AG08395 (cell line): Measurements from ENCODE around the gene CYFIP1.

ENCODE experiments used
- DNase-seq: peaks from one replicate; pipeline ENCODE4 v3.0.0; 2012; ENCODE audit warnings: mixed read lengths, low spot score

Gene CYFIP1

GRCh38 chr15:22869856-22870255, 110.3 kb downstream of the CYFIP1 start:
- no peak for DNase-seq

DNA sequence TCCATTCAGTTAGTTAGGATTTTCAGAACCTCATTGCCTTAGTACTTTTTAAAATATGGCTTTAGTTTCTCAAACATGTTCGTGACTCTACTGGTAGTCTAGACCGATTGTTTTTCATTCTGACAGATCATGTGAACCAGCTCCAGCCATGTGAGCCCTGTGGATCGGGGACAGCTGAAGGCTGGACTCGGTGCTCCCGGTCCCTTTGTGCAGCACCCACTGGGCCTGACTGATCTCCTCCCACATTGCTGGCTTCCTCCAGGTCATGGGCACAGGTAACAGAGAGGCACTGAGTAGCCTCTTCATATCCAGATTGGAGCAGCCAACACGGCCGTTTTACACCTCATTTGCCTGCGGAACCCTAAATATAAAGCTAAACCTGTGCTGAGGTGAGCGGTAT, 111.2 kb downstream of the CYFIP1 start:
- no peak for DNase-seq

GRCh38 chr15:22868495-22868894, 111.7 kb downstream of the CYFIP1 start:
- DNase-seq, result no peak

GRCh38 chr15:22867886-22868285, 112.3 kb downstream of the CYFIP1 start:
- no peak for DNase-seq

GRCh38 chr15:22866079-22866478, 114.1 kb downstream of the CYFIP1 start:
- no peak for DNase-seq

DNA sequence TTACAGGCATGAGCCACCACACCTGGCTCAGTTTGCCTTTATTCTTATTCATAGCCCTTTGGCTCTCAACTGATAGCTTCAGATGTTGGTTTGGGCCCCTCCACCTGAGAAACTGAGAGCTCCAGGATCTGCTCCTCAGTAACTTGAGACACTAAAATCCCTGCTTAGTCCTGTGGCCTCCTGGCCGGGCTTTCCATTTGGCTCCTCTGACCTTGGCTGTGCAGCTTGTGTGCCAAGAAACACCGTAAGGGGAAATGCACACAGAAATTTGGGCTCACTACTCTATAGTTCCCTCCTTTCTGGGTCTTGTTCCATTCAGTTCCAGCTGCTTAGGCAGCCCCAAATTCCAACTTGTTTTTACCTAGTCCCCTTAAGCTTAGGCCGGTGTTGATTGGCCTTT, 116.8 kb downstream of the CYFIP1 start:
- DNase-seq, result no peak

DNA sequence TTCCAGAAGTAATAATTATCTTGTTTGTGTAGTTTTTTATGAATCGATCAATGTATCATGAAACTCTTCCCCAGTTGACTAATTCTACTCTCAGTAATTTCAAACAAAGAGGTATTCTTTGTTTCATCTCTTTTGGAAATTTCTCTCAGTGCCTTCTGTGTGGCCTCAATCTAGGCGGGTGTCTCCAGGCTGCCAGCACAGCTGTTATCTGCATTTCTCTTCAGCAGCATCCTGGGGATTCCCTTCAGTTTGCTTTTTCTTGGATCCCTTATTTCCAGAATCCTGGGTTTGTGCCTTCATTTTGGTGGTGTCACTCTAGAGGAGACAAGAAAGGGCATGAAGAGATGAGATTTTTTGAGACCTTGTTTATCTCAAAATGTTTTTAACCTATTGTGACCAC, 119.0 kb downstream of the CYFIP1 start:
- DNase-seq, result no peak

DNA sequence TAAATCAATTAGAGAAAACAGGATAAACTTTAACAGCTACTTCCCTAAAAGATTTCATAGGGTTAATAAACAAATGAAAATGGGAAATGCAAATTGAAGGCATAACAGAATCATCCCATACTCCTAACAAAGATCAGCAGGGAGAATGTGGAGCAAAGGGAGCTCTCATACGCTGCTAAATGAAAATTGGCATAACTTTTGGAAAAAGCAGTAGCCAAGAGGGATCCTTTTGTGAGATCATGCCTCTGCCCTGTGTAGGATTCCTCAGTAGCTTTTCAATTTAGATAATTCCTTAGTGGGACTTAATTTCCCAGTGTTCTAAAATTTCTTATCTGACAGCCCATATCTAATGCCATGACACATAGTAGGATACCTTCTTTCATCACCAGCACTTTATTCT, 123.5 kb downstream of the CYFIP1 start:
- DNase-seq, result no peak

DNA sequence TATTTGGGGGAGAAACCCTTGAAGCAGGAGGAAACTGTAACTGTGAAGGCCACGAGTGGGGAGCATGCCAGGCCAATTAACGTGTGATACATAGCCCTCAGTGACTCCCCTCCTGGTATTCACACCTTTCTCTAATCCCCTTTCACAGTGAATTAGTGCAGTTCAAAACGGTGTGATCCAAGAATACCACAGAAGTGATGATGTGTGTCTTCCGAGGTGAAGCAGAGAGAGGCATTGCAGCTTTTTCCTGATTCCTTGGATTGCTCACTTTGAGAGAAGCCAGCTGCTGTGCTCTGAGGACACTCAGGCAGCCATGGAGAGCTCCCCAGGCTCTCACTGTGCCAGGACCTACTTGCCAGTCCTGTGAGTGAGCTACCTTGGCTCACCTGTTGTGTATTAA, 124.4 kb downstream of the CYFIP1 start:
- no peak for DNase-seq

DNA sequence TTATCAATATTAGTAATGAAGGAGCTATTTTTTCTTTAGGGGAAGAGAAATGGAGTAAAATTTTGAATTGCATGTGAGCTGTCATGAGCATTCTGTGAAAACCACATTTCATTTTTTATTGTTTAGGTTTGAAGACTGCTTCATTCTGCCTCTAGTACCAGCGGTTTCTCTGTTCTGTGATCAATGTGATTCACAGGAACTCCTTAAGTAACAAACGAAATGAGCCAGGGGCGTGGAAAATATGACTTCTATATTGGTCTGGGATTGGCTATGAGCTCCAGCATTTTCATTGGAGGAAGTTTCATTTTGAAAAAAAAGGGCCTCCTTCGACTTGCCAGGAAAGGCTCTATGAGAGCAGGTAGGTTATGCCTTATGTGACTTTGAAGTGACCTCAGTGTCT, 128.7 kb downstream of the CYFIP1 start:
- no peak for DNase-seq

DNA sequence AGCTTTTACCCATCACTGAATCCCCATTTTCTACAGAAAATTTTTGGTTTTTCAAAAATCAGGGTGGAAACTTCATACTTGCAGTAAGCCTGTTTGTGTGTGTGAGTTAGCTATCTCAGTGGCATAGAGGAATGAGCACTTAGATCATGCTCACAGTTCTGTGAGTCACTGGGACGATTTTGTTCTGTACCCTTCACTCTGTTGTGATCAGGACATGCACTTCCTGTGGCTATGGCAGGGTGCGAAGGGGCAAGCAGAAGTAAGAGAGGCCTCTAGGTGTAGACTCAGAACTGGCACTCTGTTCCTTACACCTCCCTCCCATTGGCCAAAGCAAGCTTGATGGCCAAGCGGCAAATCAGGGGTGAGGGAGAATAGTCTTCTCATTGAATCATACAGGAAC, 130.1 kb downstream of the CYFIP1 start:
- no peak for DNase-seq

GRCh38 chr15:22846073-22846472, 134.1 kb downstream of the CYFIP1 start:
- no peak for DNase-seq

DNA sequence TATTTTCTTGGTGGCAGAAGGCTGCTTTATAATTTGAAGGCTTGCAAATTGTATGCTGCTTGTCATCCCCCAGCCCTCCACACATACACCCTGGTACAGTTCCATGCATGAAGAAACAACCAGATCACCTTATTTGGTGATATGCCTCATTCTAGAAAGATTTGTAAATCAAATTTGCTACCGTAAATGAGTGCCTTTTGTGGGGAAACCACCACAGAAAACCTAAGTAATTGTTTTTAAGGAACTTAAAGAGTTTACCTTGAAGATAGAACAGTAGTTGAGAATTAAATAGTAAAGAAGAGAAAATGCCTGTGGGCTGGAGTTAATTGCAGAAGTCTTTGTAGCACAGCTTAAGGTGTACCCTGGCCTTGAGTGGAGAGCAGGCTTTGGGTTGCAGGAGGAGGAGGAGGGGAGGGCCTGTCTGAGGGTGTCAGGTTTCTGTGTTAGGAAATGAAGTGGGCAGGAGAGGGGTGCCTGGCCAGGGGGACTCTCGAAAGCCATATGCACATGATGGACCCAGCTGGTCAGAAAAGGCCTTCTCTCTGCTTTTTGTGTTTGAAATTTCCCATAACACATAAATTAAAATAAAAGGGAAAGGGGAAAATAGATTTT, 134.8 kb downstream of the CYFIP1 start:
- DNase-seq, result no peak

GRCh38 chr15:22844421-22845288, 135.5 kb downstream of the CYFIP1 start:
- no peak for DNase-seq

- DNase-seq, result peak; percentile 12
Observed at GRCh38 chr15:22839046-22839695, 141.0 kb downstream of the CYFIP1 start.

DNA sequence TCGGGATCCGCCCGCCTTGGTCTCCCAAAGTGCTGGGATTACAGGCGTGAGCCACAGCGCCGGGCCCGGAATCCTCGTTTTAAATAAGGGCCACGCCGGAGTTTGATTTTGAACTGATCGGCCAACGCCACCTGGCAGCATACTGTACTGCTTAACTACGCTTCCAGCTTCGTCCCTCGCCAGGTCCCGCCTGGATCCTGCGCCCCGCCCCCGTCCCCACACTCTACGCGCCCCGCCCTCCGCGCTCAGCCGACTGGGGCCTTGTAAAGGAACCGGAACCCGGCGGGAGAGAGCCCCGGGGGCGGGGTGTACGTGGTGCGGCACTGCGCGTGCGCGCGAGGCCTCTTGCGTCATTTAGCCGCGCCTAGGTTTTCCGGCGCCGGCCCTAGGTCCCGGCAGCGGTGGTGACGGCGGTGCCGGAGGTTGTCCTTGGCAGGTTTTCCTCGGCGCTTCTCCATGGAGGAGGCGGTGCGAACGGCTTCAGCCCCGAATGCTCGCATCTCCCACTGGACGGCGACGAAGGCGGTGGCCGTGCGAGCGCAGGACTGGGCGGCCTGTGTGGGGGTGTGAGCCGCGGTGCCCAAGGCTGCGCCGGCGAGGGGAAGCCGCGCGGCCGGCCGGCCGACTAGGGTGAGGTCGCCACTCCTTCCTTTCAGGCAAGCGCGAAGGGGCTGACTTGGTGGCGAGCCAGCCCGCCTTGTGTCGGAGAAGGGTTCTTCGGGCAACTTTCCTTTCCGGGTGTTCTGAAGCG, 141.7 kb downstream of the CYFIP1 start, which contains the start of gene NIPA2:
NIPA2 (plus strand) TSS at position 375 of the 751 bp plus-strand sequence. CDS start 13,066 bp downstream, outside the sequence.
- peak; percentile 98 for DNase-seq

- DNase-seq, result no peak
Observed at GRCh38 chr15:22831473-22831872, 148.7 kb downstream of the CYFIP1 start.

GRCh38 chr15:22827125-22827524, 153.0 kb downstream of the CYFIP1 start:
- DNase-seq, result no peak

GRCh38 chr15:22823495-22824128, 156.6 kb downstream of the CYFIP1 start:
- DNase-seq, result no peak

DNA sequence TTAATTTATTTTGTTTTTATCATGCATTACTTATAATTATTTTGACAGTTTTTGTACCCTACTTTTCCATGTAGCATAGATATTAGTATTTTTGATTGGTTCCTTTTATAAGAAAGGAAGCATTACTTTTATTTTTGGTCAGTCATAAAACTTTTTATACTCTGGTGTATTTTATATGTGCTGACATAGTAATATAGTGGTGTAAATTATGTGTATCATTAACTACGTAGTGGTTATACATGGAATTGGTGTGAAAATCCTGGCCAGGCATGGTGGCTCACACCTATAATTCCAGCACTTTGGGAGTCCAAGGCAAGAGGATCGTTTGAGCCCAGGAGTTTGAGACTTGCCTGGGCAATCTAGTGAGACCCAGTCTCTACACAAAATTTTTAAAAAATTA, 160.5 kb downstream of the CYFIP1 start:
- no peak for DNase-seq
